ENCODE data around the gene AHSG.

The AHSG gene

DNA sequence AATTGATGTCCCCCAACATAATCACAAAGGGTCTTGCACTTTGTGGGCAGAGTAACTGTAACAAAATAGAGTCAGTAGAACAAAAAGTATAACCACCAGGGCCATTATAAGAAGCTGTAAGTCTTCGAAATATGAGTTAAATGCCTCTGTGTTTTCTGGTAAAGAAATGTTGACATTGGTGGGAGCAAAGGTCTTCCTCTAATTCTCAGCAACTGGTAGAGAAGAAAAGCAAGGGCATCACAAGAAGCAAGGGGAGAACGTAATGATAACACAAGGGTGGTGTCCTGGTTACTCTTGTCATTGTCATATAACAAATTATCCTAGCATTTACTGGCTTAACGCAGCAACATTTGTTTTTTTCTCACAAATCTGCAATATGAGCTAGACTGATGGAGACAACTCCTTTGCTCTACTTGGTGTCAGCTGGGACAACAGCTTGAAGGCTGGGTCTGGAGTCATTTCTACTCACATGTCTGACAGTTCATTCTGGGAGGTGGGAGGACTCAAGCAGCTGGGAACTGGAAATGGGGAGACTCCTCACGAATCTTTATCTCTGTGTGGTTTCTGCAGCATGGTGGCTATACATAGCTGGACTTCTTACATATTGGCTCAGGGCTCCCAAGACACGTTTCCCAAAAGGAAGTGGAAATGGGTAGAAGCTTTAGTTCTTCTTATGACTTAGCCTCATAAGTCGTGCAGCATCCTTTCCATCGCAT is 22.1 kb upstream of the AHSG start:
- DNase-seq (ENCODE audit: low read depth in 2 of 3, low spot score in 2 of 3): no peak

DNA sequence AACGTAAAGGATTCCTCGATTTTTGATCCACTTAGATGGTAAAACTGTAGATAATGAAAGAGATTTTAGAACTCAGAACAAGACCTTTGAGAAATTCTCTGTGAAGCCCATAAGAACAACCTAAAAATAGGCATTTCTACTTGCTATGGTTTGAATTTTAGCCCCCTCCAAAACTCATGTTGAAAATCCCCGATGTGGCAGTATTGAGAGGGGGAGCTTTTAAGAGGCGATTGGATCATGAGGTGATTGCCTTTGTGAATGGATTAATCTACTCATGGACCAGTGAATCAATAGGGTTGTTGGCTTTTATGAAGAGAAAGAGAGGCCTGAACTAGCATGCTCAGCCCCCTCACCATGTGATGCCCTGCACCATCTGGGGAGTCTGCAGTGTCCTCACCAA is 20.2 kb upstream of the AHSG start:
- DNase-seq (ENCODE audit: low read depth in 2 of 3, low spot score in 2 of 3): no peak

DNA sequence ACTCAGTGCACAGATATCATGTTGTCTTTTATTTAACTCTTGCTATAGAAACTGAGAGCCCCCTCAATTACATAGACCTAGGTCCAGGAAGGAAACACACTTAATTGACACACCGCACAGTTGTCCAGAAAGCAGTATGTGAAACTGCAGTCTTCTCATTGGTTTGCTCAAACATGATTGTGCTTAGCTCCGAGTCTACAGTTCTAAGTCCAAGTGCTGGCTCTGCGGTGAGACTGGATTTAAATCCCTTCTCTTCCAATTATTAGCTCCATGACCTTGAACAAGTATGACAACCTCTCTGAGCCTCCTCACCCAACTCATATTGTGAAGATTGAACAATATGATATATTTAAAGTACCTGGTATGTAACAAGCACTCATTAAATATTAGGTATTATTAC is 19.0 kb upstream of the AHSG start:
- DNase-seq (ENCODE audit: low read depth in 2 of 3, low spot score in 2 of 3): no peak

DNA sequence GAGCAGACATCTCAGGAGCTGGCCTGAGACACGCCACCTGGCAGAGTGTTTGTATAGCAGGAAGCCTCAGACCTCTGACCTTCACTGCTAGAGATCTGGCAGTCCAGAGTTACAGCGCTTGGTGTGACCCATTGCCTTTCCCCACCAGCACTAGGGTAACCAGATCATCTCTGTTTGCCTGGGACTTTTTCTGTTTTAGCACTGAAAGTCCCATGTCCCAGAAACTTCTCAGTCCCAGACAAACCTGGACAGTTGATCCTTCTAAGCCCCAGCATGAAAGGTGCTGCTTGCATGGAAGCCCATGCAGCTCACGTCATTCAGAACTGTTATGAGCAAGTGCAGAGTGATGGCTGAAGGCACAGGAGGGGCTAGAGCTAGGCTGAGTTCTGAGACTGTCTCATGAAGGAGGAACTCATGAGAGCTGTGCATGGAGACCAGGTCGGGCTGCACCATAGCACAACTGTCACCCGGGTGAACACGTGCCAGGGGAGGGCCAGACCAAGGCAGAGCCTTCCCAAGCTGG is 18.2 kb upstream of the AHSG start:
- DNase-seq (ENCODE audit: low read depth in 2 of 3, low spot score in 2 of 3): no peak

DNA sequence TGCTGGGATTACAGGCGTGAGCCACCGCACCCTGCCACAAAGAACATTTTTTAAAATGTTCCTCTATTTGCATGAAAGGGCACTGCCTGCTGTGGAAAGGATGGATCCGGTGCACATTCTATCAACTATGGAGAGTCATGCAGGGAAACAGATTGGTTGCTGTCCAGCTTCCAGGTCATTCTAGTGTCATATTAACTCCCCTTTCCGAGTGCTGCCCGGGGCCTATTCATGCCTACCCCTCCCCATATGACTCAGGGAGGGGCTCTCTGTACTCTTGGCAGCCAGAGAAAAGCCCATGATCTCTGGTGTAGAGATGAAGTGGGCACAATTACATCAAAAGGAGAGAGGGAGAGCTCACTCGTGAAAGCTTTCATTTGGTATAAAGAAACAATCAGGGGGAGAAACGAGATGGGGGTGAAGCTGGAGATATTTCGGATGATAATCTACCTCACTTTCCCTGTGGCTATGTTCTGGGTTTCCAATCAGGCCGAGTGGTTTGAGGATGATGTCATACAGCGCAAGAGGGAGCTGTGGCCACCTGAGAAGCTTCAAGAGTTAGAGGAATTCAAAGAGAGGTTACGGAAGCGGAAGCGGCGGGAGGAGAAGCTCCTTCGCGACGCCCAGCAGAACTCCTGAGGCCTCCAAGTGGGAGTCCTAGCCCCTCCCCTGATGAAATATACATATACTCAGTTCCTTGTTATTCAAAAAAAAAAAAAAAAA is 16.1 kb upstream of the AHSG start:
- no peak for DNase-seq (ENCODE audit: low read depth in 2 of 3, low spot score in 2 of 3)

DNA sequence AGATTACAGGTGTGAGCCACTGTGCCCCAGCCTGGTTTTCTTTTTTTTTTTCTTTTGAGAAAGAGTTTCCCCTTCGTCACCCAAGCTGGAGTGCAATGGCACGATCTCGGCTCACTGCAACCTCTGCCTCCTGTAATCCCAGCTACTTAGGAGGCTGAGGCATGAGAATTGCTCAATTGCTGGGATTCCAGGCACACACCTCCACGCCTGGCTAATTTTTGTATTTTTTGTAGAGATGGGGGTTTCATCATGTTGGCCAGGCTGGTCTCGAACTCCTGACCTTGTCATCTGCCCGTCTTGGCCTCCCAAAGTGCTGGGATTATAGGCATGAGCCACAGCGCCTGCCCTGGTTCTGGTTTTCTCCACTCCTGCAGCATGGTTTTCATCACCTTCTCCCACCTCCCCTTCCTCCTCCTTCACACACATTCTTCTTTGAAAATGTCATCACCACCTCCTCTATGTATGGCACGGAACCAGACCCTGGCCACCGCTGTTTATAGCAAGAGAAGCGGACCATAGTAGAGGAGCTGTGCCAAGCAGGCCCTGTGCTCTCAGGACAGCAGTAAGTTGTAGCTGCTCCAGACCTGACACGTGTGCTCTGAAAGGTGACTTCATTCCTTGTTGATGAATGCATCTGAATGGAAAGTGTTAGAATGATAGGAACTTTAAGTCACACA is 14.6 kb upstream of the AHSG start:
- DNase-seq (ENCODE audit: low read depth in 2 of 3, low spot score in 2 of 3): no peak

DNA sequence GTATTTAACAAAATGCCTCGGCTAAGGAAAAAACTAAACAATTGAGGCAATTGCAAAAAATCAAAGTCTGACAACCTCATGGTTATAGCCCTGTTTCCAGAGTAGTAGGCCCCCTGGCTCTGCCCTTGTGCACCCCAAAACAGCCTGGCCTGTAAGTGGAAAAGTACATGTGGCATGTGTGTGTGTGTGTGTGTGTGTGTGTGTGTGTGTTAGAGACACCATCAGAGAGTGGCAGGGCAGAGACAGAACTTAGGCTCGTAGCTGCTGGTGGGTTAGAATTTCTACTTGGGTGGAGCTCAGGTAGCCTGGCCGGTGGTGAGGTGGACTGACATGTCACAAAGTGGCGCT is 14.1 kb upstream of the AHSG start:
- DNase-seq (ENCODE audit: low read depth in 2 of 3, low spot score in 2 of 3): no peak

DNA sequence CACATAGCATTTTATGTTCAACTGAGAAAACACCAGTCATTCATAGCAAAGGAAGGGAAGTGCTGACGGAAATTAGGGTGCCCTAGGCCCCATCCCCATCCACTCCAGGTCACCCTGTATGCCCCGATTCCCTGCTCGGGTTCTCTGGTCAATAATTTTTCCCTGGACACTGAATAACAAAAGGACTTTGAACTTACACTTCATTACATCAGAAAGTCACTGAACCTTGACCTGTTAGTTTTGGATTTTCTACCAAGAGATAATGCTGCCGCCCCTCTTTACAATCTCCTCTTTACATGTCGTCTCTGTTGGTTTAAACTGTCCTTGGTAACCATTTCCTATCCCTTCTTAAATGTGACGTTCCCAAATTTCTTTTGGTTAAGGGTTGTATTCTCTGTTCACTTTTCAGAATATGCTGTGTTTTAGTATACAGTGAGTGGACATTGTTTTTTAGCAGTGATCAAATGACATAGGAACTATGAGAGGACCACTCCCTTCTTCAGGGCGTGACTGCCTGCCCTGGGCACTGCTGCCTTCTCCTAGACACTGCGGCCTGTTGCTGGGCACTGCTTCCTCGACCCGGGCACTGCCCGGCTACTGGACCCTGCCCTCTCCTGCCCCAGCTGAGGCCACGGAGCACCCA is 13.6 kb upstream of the AHSG start:
- DNase-seq (ENCODE audit: low read depth in 2 of 3, low spot score in 2 of 3): no peak

DNA sequence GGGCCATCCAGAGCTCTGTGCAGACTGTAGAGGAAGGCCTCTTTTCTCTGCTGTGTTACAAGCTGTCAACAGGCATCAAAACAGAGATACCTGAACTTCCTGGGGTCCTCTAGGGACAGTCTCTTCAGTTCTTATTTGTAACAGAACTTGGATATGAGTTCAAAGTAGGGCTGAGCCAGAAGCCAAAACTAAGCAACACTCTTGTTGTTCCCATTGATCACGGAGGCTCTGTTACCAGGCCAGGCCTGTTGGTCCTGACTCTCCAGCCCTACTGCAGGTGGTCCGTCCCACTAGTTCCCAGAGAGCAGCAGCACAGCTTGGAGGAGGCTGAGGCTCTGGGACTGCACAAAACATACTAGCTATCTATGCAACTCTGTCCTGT is 13.1 kb upstream of the AHSG start:
- DNase-seq (ENCODE audit: low read depth in 2 of 3, low spot score in 2 of 3): no peak

DNA sequence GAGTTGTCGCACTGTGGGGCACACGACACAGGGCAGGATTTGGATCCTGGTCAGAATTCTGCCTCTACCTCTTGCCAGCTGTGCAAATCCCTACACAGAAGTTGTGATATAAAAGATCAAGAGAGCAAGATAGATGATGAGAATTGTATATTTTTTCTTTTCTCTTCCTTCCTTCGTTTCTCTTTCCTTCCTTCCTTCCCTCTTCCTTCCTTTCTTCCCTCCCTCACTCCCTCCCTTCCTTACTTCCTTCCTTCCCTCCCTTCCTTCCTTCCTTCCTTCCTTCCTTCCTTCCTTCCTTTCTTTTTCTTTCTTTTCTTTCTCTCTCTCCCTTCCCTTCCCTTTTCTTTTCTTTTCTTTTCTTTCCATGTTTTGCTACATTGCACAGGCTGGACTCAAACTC is 12.0 kb upstream of the AHSG start:
- no peak for DNase-seq (ENCODE audit: low read depth in 2 of 3, low spot score in 2 of 3)

DNA sequence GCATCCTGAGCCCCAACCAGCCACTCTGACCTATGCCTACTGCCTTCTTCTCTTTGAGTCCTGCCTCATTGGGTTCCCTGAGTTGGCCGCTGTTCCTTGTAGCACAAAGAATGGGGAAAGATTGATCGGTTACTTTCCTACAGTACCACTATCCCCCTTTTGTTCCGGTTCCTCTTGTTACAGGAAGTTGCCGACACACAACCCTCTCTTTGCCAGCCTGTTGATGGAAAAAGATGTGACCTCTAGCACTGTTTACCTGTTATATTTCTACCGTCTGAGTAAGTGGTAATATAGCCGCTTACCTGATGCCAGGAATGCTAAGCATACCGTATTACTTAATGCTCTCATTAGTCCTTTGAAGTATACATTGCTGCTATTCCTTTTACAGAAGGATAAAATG is 9.7 kb upstream of the AHSG start:
- DNase-seq (ENCODE audit: low read depth in 2 of 3, low spot score in 2 of 3): no peak

DNA sequence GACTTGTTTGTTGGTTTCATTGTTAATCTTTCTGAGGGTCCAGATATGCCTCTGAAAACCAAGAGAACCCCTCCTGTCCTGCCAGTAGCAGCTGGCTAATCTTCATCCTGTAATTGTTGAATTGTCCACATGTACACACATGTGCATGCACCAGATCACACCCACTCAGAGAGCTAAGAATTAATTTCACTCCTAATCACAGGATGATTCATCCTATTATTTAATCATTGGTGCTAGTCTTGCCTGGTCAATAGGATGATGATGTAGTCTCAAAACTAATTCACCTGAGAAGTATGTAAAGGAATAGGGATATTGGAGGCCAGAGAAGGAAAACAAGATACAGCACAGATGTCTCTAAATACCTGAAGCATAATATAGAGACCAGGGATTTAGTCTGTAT is 7.8 kb upstream of the AHSG start:
- DNase-seq (ENCODE audit: low read depth in 2 of 3, low spot score in 2 of 3): no peak

DNA sequence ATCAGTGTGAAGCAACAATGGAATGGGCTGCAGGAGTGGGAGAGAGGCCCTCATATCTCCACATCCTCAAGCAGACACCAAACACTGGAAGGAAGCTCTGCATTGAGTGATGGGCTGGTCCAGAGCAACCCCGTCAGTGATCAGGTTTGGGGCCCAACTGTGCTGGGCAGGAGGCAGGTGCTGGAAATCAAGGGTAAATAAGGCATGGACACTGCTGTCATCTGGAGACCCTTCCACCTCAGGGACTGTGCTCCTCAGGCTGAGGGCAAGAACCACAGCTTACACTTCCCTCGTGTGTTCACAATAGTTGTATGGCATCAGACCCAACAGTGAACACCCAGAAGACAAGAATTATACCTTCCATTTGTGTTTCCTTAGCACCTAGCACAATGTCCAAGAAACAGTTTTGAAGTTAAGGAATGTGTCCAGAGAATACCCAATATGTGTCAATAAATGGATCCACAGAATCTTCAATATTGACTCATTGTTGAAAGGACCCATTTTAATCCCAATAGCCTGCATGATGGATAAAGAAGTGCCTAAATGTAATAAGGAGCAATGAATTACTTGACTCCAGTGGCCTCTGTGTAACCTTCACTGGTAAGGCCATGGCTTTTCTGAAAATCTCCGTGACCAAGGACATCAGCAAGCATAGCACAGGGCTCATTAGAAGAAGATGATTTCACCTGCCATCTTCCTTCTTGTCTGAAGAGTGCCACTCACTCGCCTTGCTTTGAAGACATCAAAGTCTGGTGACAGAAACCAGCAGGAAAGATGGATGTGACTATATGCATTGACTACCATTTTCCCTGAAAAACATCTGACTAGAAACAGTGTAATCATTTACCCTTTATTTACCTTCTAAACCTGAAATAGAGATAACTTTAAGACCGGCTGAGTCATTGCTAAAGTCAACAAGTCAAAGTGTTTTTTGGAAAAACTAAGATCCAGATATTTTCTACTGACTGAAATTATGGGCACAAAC is 7.0 kb upstream of the AHSG start:
- DNase-seq (ENCODE audit: low read depth in 2 of 3, low spot score in 2 of 3): no peak

DNA sequence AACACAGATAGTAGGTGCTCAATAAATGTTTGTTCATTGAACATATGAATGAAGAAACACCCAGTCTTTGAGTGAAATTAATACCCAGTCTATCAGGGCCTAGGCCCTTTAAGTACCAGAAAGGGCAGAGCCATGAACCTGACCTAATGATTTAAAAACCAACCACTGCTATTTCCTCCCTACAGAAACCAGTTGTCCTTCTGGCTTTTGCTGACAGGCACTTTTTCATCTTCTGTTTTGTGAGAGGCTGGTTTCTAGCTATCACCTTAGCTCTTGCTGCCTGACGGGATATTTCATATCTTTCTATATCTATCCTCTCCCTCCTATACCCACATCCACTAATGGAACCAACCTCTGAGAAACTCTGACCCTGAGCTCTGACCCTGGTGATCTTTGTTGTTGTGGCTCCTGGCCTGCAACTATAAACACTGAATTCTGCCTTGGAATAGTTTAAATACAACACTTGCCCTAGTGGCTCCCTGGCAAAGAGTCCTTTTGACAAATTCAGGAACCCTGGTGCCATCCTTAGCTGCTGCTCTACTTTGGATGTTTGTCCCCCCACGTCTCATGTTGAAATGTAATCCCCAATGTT is 4.1 kb upstream of the AHSG start:
- no peak for DNase-seq (ENCODE audit: low read depth in 2 of 3, low spot score in 2 of 3)

DNA sequence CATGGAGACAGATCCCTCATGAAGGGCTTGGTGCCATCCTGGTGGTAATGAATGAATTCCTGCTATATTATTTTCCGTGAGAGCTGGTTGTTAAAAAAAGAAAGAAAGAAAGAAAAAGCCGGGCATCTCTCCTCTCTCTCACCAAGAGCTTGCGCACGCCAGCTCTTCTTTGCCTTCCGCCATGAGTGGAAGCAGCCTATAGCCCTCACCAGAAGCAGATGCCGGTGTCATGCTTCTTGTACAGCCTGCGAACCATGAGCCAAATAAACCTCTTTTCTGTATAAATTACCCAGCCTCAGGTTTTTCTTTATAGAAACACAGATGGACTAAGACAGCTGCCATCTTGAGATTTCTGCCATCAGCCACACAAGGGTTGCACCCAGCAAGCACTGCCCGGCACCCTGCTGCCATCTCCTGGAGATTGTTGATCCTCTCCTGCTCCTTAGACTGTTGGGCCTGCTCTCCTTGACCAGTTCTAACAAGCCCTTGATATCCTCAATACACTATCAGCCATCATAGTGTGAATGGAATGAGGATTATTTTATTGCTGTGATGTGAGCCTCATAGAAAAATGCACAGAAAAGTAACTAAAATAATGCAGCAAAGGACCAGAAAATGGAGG is 3.5 kb upstream of the AHSG start:
- DNase-seq (ENCODE audit: low read depth in 2 of 3, low spot score in 2 of 3): no peak

DNA sequence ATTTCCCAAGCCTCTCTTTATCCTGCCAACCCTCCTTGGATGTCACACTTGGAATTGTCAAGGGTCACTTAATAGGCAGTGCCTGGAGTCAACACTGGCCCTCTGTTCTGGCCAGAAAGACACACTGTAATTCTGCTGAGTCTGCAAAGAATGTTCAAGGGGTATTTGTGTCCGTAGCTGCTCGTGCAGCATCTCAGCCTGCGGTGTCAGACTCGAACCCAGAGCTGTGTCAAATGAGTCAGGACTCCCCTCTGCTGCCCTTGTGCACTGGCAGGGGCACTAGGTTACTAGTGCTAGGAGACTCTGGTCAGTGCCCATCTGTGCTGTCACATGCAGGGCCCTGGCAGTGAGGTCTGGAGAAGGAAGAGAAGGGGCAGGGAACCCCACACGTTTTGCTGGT is 795 bp upstream of the AHSG start:
- no peak for DNase-seq (ENCODE audit: low read depth in 2 of 3, low spot score in 2 of 3)

DNA sequence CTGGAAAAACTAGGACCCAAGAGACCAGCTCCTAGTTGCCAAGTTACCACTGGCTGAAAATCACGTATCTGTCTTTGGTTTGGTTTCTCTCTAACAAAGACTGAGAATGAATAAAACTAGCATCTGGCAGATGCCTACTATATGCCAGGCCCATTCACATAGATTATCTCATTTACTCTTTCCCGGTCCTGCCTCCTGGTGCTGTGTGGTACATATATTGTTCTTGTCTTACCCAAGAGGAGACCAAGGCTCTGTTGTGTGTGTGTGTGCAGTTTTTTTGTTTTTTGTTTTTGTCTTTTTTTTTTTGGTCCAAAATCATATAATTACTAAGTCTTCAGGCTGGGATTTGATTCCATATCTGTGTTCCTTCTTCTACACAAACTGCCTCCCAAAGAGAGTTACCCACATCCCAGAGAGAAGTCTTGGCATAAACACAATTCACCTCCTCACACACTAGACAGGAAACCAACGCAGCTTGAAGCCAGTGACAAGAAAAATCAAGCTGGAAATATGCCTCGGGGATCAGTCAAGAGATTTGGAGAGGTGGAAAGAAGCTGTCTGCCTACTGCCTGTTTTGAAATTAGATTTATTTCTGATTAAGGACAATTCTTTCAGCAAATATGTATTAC is 891 bp downstream of the AHSG start:
- no peak for DNase-seq (ENCODE audit: low read depth in 2 of 3, low spot score in 2 of 3)

DNA sequence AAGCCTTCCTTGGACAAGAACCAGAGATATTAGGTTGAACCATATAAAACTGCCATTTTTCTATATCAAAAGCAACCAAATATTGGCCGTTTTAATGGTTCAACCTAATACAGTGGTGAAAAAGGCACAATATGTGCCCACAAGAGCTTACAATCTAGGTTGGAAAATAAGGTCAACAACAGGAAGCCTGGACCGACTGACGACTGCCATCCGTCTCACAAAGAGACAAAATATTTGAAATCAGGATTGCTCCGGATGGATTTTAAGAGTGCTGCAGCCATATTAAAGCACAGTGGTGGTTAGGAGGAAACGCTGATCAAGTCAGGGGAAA is 1.4 kb downstream of the AHSG start:
- DNase-seq (ENCODE audit: low read depth in 2 of 3, low spot score in 2 of 3): no peak

Measured in activated CD8-positive, alpha-beta memory T cell treated with anti-CD3 and anti-CD28 coated beads for 48 hours (primary cell).